NCI-H1048 (cell line): Measurements from ENCODE around the gene SMIM24.
"Not testable (repeated sequence)": the region's sequence is repeated elsewhere in the genome, so short reads cannot be mapped to it uniquely, and the experiment has no call there.

Source experiments
- DNase-seq: peaks from one replicate; lab custom pipeline; 2025; lab: John Stamatoyannopoulos, UW

Gene SMIM24

DNA sequence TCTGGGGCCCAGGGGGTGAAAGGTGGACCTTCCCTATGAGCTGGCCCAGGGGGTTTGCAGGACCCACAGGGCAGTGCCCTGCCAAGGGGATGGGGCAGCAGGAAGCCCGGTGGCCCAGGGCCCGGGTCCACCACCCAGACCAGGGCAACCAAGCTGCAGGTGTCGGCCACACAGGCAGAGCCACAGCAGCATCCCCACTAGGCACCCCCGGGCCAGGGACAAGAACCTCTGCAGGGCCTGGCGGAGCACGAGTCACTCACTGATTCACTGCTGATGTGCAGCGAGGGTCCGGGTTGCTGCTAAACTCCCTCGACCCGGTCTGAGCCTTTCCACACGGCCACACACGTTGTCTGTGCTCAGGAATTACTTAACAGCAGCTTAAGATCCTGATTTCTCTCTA lies 34.6 kb upstream of the SMIM24 start:
- DNase-seq = no peak

DNA sequence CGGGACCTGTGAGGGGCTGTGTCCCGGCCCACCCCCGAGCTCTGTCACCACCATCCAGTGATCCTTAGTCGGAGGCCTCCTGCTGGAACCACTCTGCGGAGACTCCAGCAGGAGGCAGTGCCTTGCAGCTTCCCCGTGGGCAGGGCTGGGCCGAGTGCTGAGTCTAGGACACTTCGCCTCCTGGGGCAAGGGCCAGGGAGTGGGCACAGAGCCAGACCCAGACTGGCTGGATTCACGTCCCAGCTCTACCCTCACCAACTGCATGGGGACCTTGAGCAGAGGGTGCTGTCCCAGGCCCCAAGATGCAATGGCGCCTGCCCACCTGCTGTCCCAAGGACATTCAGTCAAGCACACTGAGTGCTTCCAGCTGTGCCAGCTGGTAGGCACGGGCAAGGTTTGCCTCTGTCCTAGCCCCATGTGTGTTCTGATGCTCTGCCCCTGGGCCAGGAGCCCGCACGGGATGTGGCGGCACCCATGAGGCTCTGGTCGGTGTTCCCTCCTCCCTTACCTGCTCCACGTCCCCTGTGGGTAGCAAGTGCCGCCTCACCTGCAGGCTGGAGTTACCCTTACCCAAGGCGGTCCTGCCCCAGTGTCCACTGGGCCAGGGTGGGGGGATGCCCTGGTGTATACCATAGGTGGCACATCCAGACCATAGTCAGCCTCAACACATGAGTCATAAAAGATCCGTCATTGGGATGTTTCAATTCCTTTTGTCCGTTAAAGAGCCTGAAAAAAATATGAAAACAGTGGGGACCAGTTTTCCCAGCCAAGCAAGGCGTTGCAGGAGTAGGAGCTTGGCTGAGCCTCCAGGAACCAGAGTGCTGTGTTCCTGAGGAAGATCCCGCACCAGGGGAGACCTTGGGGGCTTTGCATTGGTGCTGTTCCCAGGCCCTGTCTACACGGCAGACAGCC lies 33.2 kb upstream of the SMIM24 start:
- no peak for DNase-seq

DNA sequence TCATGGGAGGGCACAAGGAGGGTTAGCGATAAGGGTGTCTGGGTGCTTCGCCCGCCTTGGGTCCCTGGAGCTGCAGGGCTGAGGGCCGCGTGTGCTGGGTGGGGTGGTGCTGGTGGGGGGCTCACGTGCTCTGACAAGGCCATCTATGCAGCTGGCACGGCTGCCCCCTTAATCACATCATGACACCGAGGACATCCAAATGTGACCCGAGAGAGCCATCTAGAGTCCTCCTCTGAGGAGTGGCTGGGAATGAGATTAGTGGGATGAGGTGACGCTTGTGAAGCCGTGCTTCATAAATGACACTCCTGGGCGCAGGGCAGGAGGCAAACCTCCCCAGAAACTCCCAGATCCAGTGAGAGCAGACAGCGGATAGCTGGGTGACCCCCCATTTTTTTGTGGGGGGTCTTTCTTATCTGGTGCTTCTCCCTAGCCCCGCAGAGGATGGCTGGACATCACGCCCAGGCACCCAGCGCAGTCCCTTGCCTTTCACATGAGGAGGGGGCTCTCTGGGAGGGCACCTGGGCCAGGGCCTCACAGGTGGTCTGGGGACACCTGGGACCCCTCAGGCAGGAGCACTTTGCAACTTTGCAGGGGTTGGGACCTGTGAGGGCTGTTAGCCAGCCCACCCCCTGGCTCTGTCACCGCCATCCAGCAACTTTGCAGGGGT lies 32.4 kb upstream of the SMIM24 start:
- DNase-seq = no peak

DNA sequence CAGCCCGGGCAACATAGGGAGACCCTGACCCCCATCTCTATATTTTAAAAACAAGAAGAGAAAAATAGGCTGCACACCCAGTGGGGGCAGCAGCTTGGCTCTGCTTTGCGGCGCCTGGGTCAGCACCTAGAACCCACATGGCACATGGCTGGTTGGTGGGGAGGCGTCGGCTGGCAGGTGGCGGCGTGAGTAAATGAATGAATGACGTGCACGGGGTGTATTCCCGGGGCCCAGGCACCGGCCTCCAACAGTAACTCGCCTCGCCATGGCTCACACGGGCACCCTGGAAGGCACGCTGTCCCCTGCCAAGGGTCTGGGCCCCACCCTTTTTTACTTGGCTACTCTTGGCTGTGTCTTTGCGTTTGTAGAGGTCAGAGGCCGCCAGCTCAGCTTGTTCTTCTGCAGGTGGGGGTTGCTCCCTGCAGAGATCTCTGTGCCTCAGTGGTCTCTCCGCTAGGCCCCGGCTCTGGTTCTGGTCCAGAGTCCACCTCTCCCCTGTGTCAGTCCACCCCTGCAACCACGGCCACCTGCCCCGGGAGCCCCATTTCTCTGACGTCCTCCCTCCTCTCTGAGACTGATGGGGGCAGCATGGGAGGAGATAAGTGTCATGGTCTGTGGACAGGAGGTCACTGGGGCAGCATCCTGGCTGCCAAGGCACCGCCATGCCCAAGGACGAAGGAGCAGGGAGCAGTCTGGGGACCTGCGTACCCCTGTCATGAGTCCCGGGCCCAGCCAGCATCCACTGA lies 31.4 kb upstream of the SMIM24 start:
- DNase-seq = no peak

DNA sequence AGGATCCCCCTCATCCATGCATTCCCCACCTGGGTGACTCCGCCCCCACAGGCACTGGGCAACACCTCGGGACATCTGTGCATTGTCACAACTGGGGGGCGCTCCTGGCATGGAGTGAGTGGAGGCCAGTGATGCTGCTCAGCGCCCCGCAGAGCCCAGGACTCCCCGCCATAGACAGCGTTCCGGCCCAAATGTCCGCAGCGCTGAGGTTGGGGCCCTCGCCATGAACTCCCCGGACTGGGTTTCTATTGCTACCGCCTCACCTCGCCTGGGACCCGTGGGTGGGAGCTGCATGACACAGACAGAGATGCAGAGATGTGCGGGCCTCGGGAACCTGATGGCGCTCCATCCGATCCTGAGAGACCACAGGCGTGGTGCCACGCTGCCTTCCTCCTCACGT lies 30.4 kb upstream of the SMIM24 start:
- no peak for DNase-seq

DNA sequence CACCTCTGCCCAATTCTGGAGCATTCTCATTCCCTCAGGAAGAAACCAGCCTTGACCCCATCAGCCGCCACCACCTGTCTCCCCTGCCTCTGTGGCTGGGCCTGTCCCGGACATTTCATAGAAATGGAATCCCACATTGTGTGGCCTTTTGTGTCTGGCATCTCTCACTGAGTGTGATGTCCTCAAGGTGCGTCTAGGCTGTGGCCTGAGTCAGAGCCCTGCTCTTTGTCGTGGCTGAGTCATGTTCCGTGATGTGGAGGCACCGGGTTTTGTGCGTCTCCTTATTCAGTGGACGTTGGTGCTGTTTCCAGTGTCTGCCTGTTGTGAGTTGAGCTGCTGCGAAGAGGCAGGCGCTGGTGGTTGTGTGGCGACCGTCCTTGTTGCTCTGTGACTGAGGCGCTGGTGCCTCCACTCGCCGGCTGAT lies 29.3 kb upstream of the SMIM24 start:
- no peak for DNase-seq

DNA sequence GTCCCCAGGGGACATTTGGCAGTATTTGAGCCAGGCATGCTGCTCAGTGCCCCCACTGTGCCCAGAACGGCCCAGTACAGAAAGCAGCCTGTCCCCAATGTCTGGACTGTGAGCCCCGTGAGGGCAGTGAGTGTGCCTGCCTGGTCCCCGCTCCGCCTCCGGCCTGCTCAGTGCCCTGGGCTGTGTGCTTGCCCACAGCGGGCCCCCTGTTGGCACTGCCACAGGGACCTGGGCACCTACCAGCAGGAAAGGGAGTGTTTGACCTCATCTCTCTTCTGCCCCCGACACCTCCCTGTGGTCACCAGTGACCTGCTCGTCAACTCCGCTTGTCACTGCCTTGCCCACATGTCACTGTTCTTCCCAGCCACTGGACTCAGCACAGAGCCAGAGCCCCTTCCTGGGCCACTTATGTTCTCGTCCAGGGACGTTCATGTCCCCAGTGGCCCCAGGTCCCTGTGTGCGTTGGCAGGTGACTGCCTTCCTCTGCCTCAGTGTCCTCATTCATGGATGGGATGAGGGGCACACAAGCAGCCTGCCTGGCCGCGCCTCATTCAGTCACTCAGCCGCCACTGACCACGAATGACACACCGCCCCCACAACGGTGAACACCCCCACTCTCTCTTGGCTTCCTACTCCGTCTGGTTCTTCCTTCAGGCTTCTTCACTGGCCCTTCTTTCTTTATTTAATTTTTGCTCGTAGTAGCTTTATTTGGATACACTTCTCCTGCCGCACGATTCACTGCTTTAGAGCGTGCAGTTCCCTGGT lies 28.6 kb upstream of the SMIM24 start:
- no peak for DNase-seq

DNA sequence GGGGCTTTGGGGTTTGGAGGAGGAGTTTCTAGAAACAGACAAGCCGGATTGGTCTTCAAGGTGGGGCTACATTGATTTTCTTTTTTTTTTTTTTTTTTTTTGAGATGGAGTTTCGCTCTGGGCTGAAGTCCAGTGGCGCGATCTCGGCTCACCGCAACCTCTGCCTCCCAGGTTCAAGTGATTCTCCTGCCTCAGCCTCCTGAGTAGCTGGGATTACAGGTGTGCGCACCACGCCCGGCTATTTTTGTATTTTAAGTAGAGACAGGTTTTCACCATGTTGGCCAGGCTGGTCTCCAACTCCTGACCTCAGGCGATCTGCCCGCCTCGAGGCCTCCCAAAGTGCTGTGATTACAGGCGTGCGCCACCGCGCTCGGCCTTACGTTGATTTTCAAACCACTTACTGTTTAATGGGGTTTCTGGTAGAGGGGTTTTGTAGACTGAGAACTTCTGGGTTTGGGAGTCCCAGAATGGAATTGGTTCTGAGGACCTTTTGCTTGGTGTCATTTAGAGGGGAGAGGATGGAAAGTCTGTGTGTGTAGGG lies 27.9 kb upstream of the SMIM24 start:
- not testable (repeated sequence) for DNase-seq

DNA sequence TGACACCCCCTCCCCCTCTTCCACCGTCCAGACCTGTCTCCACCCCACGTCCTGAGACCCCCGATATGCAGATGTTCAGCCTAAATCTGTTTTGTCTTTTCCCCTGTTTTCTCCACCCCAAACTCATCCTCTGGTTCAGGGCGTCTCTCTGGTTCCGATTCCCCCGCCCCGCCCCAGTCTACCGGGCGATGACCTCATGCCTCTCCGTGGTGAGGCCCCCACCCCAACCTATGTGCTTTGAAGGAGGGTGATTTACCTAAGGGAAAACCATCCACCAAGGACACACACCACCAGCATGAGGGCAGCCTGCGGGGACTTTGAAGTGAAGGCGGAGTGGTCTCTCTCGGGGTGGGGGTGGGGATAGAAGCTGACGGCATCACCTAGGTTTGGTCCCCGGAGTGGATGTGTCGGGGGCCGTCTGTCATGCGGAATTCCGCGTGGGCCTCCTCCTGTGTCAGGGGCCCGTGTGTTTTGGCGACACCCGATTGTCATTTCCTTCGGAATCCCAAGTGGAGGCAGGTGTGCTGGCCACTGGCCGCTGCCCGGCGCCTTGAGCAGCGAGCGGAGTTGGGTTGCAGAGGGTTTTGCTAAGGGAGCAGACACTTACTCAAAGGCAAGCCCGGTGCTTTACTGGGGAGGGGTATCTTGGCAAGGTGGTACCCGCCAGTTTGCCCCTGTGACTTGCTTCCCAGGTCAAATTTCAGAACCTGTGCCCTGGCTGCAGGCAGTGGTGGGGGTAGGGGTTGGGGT lies 27.2 kb upstream of the SMIM24 start:
- DNase-seq = no peak

DNA sequence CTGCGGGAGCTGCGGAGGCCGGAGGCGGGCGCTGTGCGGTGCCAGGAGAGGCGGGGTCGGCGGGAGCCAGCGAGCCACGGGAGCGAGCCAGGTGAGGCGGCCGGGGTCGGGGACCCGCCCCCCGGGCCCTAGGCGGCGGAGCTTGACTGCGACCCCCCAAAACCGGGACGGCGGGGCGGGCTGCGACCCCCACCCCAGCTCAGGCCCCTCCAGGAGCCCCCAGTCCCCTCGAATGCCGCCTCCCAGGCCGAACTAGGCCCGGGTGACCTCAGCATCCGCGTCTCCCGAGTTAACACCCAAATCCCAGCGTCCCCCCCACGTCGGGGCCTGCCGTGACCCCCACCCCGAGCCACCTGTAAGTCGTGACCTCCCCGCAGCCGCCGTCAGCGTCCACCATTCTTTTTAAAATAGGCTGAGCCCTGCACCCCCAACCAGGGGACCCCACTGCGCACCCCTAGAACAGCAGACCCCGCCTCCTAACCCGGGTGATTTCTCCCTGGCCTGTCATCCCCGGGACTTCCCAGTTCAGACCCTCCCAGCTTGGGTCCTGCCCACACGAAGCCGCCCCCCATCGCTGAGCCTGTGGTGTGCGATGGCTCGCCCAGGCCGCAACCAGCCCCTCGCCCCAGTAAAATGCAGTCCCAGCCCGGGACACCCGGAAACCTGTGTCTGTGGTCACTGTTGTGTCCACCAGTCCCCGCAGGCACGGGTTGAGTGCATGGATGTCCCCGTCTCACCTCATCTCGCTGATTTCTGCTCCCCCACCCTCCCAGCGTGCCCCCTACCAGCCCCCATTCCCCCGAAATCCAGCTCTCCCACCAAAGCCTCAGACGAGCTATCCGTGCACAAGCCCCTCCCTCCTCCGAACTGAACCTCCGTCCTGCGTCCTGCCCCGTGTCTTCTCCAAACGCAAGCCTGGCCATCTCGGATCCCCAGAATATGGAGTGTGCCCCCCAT lies 26.3 kb upstream of the SMIM24 start:
- no peak for DNase-seq

DNA sequence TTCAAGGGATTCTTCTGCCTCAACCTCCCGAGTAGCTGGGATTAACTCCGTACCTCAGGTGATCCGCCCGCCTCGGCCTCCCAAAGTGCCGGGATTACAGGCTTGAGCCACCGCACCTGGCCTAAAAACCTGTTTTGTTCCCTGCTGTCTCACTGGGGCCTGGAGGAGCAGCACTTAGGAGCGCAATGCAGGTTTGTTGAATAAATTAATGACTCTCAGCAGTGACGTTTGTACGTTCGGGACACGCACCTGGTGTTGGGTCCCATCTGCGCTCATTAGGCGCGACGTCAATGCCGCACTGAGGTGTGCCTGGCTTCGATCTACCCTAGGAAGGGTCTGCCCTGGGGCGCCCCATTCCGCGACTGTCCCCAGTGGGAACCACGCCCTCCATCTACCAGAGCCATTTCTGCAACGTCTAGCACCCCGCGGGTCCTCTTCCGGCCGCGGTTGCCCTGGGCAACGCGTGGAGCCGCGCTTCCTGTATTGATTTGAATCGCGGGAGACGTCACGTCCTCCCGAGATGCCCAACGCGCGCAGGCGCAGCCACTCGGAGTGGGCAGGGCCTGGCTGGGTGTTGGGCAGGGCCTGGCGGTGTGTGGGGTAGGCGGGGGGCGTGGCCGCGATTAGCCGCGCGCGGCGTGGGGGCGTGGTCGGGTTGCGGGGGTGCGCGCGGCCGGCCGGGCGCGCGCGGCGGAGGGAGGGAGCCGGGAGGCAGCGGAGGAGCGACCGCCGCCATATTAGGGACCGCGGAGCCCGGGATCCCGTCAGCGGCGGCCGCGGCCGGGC lies 25.5 kb upstream of the SMIM24 start, which contains the start of gene FZR1:
Gene FZR1 (plus strand): TSS at position 714 of the 786 bp plus-strand sequence. CDS start 16,679 bp downstream, outside the sequence.
- peak; percentile 97 for DNase-seq

DNA sequence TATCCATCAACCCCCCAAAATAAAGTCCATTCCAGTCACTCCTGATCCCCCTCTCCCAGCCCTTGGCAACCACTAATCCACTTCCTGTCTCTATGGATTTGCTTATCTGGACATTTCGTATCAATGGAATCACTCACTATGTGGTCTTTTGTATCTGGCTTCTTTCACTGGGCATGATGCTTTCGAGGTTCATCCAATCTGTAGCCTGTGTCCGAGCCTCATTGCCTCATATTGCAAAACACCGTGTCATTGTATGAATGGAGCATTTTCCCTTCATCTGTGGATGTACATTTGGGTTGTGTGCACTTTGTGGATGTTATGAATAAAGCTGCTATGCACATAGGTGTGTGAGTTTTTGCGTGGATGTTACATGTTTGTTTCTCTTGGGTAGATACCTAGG lies 24.4 kb upstream of the SMIM24 start:
- DNase-seq = no peak

DNA sequence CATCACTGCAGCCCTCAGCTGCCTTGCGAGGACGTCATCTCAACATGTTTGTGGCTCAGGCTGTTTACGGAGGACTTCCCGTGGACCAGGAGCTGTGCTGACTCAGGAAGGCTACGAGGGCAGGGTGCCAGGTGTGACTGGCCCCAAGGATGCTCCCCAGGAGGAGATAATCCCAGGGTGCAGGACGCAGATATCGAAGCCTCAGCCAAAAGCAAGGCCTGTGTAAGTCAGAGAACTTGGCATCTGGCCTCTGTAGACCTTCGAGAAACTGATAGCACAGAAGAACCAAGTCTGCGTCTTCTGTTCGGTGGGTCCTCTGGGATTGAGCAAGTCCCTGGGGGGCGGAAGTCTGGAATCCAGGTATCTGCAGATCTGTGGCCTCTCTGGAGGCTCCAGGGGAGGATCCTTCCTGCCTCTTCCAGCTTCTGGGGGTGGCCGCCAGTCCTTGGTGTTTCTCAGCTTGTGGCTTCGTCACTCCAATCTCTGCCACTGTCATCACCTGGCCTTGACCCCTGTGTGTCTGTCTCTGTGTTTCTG lies 22.8 kb upstream of the SMIM24 start:
- no peak for DNase-seq

DNA sequence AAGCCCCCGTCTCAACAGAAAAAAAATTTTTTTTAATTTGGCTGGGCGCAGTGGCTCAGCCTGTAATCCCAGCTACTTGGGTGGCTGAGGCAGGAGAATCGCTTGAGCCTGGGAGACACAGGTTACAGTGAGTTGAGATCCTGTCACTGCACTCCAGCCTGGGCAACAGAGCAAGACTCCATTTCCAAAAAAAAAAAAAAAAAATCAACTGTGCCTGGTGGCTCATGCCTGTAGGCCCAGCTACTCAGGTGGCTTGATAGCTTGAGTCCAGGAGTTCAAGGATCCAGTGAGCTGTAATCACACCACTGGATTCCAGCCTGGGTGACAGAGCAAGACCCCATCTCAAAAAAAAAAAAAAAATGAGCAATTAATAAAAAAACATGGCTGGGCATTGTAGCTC lies 21.5 kb upstream of the SMIM24 start:
- no peak for DNase-seq

DNA sequence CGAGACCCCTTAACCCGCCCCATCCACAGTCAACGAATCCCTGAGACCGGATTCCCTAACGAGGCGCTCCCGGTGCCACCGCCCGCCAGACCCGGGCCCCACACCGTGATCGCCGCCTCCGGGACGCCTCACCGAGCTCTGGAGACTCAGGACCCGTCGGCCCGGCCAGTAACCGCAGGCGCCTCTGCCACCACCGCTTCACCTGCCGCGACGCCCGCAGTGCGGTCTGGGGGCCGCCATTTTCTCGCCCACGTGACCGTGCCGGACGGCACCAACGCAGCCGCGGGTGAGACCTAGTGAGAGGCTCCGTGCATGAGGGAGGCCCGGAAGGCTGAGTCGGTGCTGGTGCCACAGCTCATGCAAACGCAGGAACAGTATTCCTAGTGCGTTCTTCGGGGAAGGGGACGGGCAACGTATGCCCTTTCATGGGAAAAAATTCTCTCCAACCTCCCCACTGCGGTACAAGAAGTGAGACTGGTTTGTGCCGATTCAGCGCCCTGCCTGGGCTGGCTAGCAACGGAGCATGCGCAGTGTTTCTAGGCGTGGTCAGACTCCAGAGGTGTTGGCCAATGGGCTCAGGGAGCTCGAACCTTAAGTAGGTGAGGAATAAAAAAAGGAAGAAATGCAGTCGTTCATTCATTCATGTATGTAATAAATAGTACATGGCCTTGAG lies 20.2 kb upstream of the SMIM24 start, which contains the start of gene DOHH:
Gene DOHH (minus strand): TSS at position 246 of the 673 bp plus-strand sequence. CDS start 3,860 bp downstream, outside the sequence.
- DNase-seq = peak; percentile 88

DNA sequence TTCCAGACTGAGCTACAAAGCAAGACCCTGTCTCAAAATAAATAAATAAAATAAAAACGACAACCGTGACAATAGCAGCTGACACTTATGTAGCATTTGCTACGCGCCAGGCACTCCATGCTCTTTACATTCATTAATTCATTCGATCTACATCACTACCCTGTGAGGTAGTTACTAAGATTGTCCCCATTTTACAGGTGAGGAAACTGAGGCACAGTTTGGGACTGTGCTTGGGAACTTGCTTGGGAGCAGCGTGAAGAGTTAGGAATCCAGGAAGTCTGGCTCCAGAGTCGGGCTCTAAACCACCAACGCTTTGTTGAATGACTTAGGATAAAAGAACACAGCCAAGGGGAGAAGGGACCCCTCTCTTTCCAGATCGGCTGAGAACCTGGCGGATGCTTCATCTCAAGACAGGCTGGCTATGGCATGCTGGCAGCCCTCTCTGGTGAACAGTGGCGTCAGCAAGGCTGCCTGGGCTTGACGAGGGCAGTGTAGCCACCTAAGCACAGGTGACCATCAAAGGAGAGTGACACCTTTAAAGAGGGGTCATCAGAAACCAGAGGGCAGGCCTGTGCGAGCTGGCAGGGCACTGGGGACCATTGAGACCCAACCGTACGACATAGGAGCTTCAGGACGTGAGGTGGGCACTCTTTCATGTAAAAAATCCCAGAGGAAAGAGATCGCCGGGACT lies 19.6 kb upstream of the SMIM24 start:
- DNase-seq = no peak
